Measurements from ENCODE around the gene UNC5C. TPM values are rescaled to one million over a fixed set of nuclear protein-coding genes. Genes with fewer than 3 reads are reported as not detected.

Gene UNC5C
- total RNA-seq, 1 donor from 2014 or later, result 2.2 TPM

DNA sequence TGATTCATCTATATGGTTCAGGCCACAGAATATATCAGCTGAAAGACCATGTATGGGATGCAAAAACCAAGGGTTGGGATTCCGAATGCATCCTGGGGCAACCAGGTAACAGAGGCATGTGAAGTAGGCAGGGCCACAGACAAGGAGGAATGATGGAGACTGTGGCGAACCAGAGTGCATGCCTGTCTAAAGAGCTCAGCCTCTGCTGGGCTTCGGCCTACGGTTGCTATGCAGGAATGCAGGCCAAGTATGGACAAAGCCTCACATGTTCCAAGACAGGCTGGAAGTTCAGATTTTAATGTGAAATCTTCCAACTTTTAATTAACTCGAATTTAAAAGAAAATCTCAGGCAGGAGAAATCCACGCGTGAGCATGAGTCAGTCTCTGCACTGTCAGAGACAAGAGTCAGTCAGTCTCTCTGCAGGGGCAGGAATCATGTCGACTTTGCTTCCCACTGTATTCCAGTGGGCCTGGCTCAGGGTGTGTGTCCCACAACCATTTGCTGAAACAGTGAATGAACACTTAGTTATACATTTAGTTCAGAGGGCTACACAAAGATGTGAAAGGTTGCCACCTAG is 344.4 kb downstream of the UNC5C start:
- H3K4me3 ChIP-seq (ENCODE audit: low read depth, low read length), result no peak overlapping the region
- TF ChIP-seq, protein P1, sequence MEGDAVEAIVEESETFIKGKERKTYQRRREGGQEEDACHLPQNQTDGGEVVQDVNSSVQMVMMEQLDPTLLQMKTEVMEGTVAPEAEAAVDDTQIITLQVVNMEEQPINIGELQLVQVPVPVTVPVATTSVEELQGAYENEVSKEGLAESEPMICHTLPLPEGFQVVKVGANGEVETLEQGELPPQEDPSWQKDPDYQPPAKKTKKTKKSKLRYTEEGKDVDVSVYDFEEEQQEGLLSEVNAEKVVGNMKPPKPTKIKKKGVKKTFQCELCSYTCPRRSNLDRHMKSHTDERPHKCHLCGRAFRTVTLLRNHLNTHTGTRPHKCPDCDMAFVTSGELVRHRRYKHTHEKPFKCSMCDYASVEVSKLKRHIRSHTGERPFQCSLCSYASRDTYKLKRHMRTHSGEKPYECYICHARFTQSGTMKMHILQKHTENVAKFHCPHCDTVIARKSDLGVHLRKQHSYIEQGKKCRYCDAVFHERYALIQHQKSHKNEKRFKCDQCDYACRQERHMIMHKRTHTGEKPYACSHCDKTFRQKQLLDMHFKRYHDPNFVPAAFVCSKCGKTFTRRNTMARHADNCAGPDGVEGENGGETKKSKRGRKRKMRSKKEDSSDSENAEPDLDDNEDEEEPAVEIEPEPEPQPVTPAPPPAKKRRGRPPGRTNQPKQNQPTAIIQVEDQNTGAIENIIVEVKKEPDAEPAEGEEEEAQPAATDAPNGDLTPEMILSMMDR (conservative IDR thresholded peaks at IDR 0.05; ENCODE audit: low read depth, low read length), result no peak
- no peak for DNase-seq (ENCODE audit: low read depth)

DNA sequence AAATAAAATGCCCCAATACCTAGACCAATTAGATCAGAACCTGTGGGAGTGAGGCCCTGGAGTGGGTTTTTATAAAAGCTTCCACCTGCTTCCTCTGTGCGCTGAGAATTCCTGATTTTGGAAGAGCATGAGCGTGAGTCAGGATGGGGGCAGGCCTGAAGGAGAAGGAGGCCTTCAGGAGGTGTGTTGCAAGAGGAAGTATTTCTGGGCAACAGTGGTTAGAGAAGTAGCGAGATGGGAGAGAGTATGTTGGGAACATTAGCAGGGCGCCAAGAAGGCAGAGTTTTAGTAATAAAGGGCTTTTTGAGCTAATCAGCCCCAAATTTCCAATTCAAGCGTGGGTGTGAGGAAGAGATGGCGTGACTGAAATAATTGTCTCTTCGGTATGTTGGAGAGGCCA is 349.8 kb downstream of the UNC5C start:
- H3K4me3 ChIP-seq (ENCODE audit: low read depth, low read length), result no peak overlapping the region
- no peak for DNase-seq (ENCODE audit: low read depth)
- TF ChIP-seq, protein P1 (conservative IDR thresholded peaks at IDR 0.05; ENCODE audit: low read depth, low read length), result no peak

DNA sequence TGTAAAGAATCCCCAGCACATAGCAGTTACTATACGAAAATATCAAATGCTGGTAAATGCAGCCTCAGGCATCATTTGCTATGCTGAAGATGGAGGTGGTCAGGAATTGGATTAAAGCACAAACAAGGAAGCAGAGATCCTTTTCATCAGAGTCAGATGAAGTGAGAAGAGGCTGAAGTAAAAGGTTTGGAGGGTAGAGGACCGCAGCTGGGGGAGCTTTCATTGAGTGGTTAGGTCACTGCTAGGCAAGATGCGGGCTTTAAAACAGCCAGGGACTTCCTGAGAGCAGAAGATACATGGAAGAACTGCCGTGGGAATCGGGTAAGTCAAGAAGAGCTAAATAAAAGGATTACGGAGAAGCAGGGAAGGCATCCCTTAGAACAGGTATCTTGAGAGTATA is 351.4 kb downstream of the UNC5C start:
- H3K4me3 ChIP-seq (ENCODE audit: low read depth, low read length), result no peak overlapping the region
- DNase-seq (ENCODE audit: low read depth), result no peak
- TF ChIP-seq, protein P1 (conservative IDR thresholded peaks at IDR 0.05; ENCODE audit: low read depth, low read length), result no peak

DNA sequence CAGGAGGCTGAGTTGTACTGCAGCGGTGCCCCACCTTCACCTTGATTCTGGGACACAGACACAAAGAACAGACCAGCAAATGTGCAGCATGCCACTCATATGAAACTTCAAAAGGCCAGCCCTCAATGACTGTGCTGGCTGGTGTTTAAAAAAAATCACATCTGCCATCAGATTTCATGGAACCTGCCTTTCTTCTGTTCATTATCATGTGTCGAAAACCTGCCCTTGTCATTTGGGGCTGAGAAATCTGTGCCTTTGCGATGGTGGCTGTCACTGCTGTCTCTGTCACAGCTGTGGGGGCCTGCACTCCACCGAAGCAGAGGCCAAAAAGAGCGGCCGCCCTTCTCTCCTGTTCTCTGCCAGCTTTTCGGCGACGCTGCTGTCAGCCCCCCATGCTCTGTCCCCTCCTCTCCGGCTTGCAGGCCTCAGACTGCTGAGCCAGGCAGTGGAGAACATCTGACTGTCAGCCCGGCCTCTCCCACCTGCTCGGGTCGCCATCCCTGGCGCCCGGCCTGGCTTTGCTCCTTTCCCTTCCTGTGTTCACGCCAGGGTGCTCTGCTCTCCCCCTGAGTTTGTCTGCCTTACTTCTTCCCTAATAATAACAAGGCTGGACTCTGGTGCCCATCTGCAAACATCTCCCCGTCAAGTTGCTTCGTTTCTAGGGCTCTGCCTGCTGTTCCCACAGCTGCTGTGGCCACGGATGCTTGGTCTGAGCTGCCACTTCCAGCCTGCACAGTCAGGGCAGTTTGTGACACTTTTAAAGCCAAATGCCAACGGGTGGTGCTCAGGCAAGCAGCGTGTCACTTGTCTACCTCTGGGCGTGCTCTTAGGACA is 355.2 kb downstream of the UNC5C start:
- H3K4me3 ChIP-seq (ENCODE audit: low read depth, low read length), result no peak overlapping the region
- no peak for DNase-seq (ENCODE audit: low read depth)
- TF ChIP-seq, protein P1 (conservative IDR thresholded peaks at IDR 0.05; ENCODE audit: low read depth, low read length), result no peak

DNA sequence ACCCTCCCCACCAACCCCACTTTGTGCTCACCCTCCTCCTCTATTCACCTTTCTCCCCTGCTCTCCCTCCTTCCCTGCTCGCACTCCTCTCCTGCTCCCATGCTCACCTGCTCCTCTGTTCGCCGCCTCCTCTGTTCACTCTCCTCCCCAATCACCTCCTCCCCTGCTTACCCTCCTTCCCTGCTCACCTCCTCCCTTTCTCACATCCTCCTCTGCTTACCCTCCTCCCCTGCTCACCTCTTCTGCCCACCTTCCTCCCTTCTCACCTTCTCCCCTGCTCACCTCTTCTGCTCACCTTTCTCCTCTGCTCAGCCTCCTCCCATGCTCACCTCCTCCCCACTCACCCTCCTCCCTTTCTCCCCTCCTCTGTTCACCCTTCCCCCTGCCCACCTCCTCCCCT is 357.2 kb downstream of the UNC5C start:
- TF ChIP-seq, protein P1 (conservative IDR thresholded peaks at IDR 0.05; ENCODE audit: low read depth, low read length), result no peak
- DNase-seq (ENCODE audit: low read depth), result no peak
- no peak overlapping the region for H3K4me3 ChIP-seq (ENCODE audit: low read depth, low read length)

DNA sequence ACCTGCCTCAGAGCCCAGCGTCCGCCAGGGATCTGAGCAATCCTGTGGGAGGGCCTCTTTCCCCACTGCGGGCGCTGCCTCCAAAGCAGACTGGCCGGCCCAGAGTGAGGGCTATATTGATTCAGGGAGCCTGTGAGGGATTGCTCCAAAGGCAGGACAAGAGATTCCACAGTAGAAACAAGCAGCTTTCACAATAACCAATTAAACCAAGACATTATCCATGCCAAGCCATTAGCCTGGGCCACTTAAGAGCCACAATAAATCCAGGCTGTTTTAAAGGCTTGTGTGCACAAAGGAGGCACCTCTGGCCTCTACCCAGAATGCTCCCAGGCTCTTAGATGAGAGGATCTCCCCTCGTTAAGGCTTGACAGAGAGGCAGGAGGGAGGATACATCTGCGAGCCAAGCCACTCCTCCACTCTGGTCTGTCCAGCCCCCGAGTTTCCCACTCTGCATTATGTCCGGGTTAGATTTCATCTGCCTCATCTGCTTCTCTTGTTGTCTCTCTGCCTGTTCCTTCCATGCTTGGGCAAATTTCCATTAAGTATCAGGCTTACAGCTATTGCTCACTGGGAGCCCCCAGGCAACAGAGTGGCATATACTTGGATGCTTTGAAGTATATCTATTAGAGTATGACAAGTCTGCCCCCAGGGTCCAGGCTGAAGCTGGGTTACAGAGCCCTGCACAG is 357.9 kb downstream of the UNC5C start:
- no peak overlapping the region for H3K4me3 ChIP-seq (ENCODE audit: low read depth, low read length)
- TF ChIP-seq, protein P1 (conservative IDR thresholded peaks at IDR 0.05; ENCODE audit: low read depth, low read length), result no peak
- DNase-seq (ENCODE audit: low read depth), result no peak

Measured in epithelial cell of proximal tubule (primary cell).